K562 (cell line): ENCODE measurements around the gene STOX2. TPM values are rescaled to one million over a fixed set of nuclear protein-coding genes. Genes with fewer than 3 reads are reported as not detected.

ENCODE experiments used
- ATAC-seq: fragments of 200-7000 bp; cut with Tn5 transposase; 3 replicates; pipeline ENCODE4 v1.9.1; 2020; ENCODE audit warnings: moderate library complexity
- BruUV-seq: library from RNA; stranded (reverse); fragments of 400-500 nt; replicated peaks from 2 replicates; lab custom pipeline; 2021; lab: Mats Ljungman, UMichigan
- CTCF ChIA-PET: fragments of 300-600 bp; formaldehyde crosslinking; extraction: SDS; loops from one replicate; lab custom pipeline; 2021; ENCODE audit warnings: low intra/inter-chr PET ratio; lab: Yijun Ruan, JAX
- POLR2A ChIA-PET: fragments of 300-600, 350-650 bp; sonication (Branson Sonifier 250); formaldehyde crosslinking; extraction: SDS; loops from one replicate; lab custom pipeline; 2021; ENCODE audit warnings: antibody characterized with exemption, inconsistent platforms; lab: Yijun Ruan, JAX
- DNase-seq, 4 experiments: peaks; one replicate each; pipeline versions ENCODE4 v3.0.0 to v3.0.0-alpha.2; 2011 to 2018; ENCODE audit warnings: low spot score in 3 of 4, mixed read lengths in 3 of 4; ENCODE audit errors: extremely low read depth in 1 of 4
- FAIRE-seq: peaks from 2 replicates; lab custom pipeline; 2011; peaks lifted over from hg19 to GRCh38; lab: Jason Lieb, UNC
- H2AFZ ChIP-seq: 2 replicates; pipeline ENCODE4 v1.6.0; 2011; ENCODE audit warnings: low read depth, low read length, control low read depth, inconsistent platforms
- H3K27ac ChIP-seq: fragments of 200-600 bp; 3 replicates; pipeline ENCODE4 v1.8.0; 2011; ENCODE audit warnings: low read depth, mild to moderate bottlenecking, control low read depth, inconsistent platforms, low read length, moderate library complexity, mixed read lengths; ENCODE audit errors: extremely low read depth
- H3K27me3 ChIP-seq, 2 experiments: fragments of 300-600 bp in 1 of 2; 2 replicates in 1 of 2; 3 replicates in 1 of 2; pipeline versions ENCODE4 v1.6.0 to v1.8.0; 2011; ENCODE audit warnings: inconsistent platforms in 2 of 2, low read length in 2 of 2, mild to moderate bottlenecking in 1 of 2, mixed read lengths in 1 of 2, moderate library complexity in 1 of 2; ENCODE audit not compliant: control insufficient read depth in 2 of 2, insufficient read depth in 2 of 2
- H3K36me3 ChIP-seq: fragments of 300-600 bp; 3 replicates; pipeline ENCODE4 v1.8.0; 2011; ENCODE audit warnings: mild to moderate bottlenecking, low read length, inconsistent platforms; ENCODE audit not compliant: control insufficient read depth, insufficient read depth
- H3K4me1 ChIP-seq, 2 experiments: fragments of 200-600 bp in 1 of 2; replicated peaks in 1 of 2; 2 replicates in 1 of 2; 3 replicates in 1 of 2; pipeline versions ENCODE4 v1.5.1 to v1.8.0; 2011; ENCODE audit warnings: inconsistent platforms in 2 of 2, low read length in 2 of 2, mild to moderate bottlenecking in 1 of 2, mixed read lengths in 1 of 2, moderate library complexity in 1 of 2; ENCODE audit not compliant: control insufficient read depth in 2 of 2, insufficient read depth in 2 of 2
- H3K4me2 ChIP-seq: 2 replicates; pipeline ENCODE4 v1.6.1; 2011; ENCODE audit warnings: low read length, control low read depth, inconsistent platforms, mixed read lengths; ENCODE audit not compliant: insufficient read depth
- H3K4me3 ChIP-seq: fragments of 200-600 bp; sonication (generic), shearing (Covaris generic); 2 replicates; pipeline ENCODE4 v1.5.1; 2016; ENCODE audit warnings: control low read depth, inconsistent platforms
- H3K79me2 ChIP-seq: fragments of 200-600 bp; 3 replicates; pipeline ENCODE4 v1.8.0; 2011; ENCODE audit warnings: low read length, inconsistent platforms; ENCODE audit not compliant: control insufficient read depth, insufficient read depth
- H3K9ac ChIP-seq, 2 experiments: 2 replicates each; pipeline versions ENCODE4 v1.6.0 to v1.6.1; 2011; ENCODE audit warnings: low read depth in 2 of 2, low read length in 2 of 2, control low read depth in 1 of 2, inconsistent platforms in 1 of 2, mild to moderate bottlenecking in 1 of 2, mixed read lengths in 1 of 2; ENCODE audit not compliant: insufficient read depth in 1 of 2
- H3K9me1 ChIP-seq: one replicate; pipeline ENCODE4 v1.6.0; 2011; ENCODE audit warnings: inconsistent platforms, mild to moderate bottlenecking, low read length, moderate library complexity; ENCODE audit not compliant: control insufficient read depth, insufficient read depth
- H3K9me3 ChIP-seq: replicated peaks from 2 replicates; pipeline ENCODE4 v1.5.1; 2011; ENCODE audit warnings: low read depth, low read length, inconsistent platforms; ENCODE audit not compliant: control insufficient read depth, insufficient read depth
- H4K20me1 ChIP-seq: replicated peaks from 2 replicates; pipeline ENCODE4 v1.6.1; 2011; ENCODE audit warnings: low read length, inconsistent platforms, mixed read lengths; ENCODE audit not compliant: control insufficient read depth, insufficient read depth
- PHF21A ChIP-seq: fragments of 450-650 bp; IDR thresholded peaks from 2 replicates; pipeline ENCODE4 v1.6.1; 2017; ENCODE audit warnings: low read depth, borderline replicate concordance
- TCF7 ChIP-seq: sonication (generic); IDR thresholded peaks from 2 replicates; pipeline ENCODE4 v1.6.1; 2016; ENCODE audit warnings: antibody characterized with exemption, borderline replicate concordance
- WGBS: fragments of 100-300 bp; shearing (Covaris generic); methylation state at CpG from one replicate; pipeline ENCODE4 v1.1.6; 2016; ENCODE audit warnings: low coverage, mixed read lengths; ENCODE audit not compliant: insufficient coverage; ENCODE audit errors: missing lambda C conversion rate; 5-methylcytosine and 5-hydroxymethylcytosine counted together
- in situ Hi-C: fragments of 300-500 bp; cut with MboI; formaldehyde crosslinking; loops from 4 replicates; pipeline ENCODE4 v1.15.0; 2018; ENCODE audit warnings: inconsistent platforms, mixed read lengths
- intact Hi-C: fragments of 100-400 bp; cut with micrococcal nuclease; formaldehyde crosslinking; loops from 2 replicates; pipeline ENCODE4 v1.14.2; 2022
- polyA plus RNA-seq, 8 experiments: library from polyadenylated mRNA; depleted of rRNA in 4 of 8; stranded (reverse) in 5 of 8; unstranded in 3 of 8; fragments of >200 nt; fragmentation: Nextera tagmentation in 2 of 8; fragmentation: Illumina TruSeq in 1 of 8; extraction: Ambion mirVana in 2 of 8; extraction: Trizol in 1 of 8; gene quantifications; 2 replicates each; pipeline versions ENCODE4 v1.2.1 to v1.2.3, GENCODE V29; 2011 to 2014; ENCODE audit warnings: inconsistent platforms in 1 of 8, missing spikeins in 1 of 8
- total RNA-seq, 7 experiments: library from RNA; depleted of rRNA in 6 of 7; stranded (reverse); fragments of >200 nt in 6 of 7; fragmentation: Illumina TruSeq in 2 of 7; extraction: Trizol in 2 of 7; gene quantifications; 2 replicates each; pipeline versions ENCODE4 v1.2.1 to v1.2.3, GENCODE V29; 2011 to 2021; ENCODE audit warnings: low replicate concordance in 1 of 7
- TF ChIP-seq, protein P1 (sequence below): fragments of 200-800 bp; sonication (Bioruptor generic); IDR thresholded peaks from 2 replicates; pipeline ENCODE4 v1.6.1; 2016; ENCODE audit warnings: missing genetic modification characterization, missing compliant biosample characterization

The STOX2 gene
- total and polyA plus RNA-seq, 9 of the 15 experiments (the other 6 are each of a cell fraction or from before 2014, with no cell fraction given), result not detected

- Histone ChIP-seq H3K4me1 (no peaks in the 10 kb centered on the region), H2AFZ (no peak overlapping the region), H3K9me3 (no peaks in the 10 kb centered on the region), H3K4me3 (no peak overlapping the region), H3K9me1 (no peaks in the 10 kb centered on the region), H3K27ac (no peak overlapping the region), H3K79me2 (no peaks in the 10 kb centered on the region), H3K36me3 (no peaks in the 10 kb centered on the region), H4K20me1 (no peaks in the 10 kb centered on the region), H3K27me3 (peaks cover 27 to 56% of the 10 kb centered on the region in 2 experiments), H3K4me2 (no peak overlapping the region), H3K9ac (no peak overlapping the region)
- ChIA-PET CTCF (interaction anchor here (0.7 kb wide), 1 partner anchor 20 kb away, joined by 6 read pairs; no protein-coding TSS in a partner anchor), POLR2A (no interaction called here)
- WGBS, result 3% methylated on average over 10 of the region's 10 CpGs
- DNase-seq (no peak), ATAC-seq (no peak), FAIRE-seq (no peak)
- in situ Hi-C loops (no loop called here), intact Hi-C loops (no loop called here)
- TF ChIP-seq, protein P1, sequence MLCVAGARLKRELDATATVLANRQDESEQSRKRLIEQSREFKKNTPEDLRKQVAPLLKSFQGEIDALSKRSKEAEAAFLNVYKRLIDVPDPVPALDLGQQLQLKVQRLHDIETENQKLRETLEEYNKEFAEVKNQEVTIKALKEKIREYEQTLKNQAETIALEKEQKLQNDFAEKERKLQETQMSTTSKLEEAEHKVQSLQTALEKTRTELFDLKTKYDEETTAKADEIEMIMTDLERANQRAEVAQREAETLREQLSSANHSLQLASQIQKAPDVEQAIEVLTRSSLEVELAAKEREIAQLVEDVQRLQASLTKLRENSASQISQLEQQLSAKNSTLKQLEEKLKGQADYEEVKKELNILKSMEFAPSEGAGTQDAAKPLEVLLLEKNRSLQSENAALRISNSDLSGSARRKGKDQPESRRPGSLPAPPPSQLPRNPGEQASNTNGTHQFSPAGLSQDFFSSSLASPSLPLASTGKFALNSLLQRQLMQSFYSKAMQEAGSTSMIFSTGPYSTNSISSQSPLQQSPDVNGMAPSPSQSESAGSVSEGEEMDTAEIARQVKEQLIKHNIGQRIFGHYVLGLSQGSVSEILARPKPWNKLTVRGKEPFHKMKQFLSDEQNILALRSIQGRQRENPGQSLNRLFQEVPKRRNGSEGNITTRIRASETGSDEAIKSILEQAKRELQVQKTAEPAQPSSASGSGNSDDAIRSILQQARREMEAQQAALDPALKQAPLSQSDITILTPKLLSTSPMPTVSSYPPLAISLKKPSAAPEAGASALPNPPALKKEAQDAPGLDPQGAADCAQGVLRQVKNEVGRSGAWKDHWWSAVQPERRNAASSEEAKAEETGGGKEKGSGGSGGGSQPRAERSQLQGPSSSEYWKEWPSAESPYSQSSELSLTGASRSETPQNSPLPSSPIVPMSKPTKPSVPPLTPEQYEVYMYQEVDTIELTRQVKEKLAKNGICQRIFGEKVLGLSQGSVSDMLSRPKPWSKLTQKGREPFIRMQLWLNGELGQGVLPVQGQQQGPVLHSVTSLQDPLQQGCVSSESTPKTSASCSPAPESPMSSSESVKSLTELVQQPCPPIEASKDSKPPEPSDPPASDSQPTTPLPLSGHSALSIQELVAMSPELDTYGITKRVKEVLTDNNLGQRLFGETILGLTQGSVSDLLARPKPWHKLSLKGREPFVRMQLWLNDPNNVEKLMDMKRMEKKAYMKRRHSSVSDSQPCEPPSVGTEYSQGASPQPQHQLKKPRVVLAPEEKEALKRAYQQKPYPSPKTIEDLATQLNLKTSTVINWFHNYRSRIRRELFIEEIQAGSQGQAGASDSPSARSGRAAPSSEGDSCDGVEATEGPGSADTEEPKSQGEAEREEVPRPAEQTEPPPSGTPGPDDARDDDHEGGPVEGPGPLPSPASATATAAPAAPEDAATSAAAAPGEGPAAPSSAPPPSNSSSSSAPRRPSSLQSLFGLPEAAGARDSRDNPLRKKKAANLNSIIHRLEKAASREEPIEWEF (CRISPR knock-in tag), result no peak
- TF ChIP-seq PHF21A (no peak), TCF7 (no peak)
- no TSS peak for BruUV-seq
Observed at GRCh38 chr4:183860731-183861130, 44.4 kb upstream of the STOX2 start.
